Activated B cell treated with CpG ODN at 0.5 μM for 24 hours (primary cell): ENCODE results near the gene TMEM178B. TPM values are rescaled to one million over a fixed set of nuclear protein-coding genes. Genes with fewer than 3 reads are reported as not detected.

Experiments used
- ATAC-seq: fragments of 200-7000 bp; cut with Tn5 transposase; one replicate; pipeline ENCODE4 v1.10.0; 2021; ENCODE audit warnings: low read depth, mild to moderate bottlenecking, moderate library complexity
- CTCF ChIA-PET: fragments of 350-600 bp; sonication (Branson Sonifier 250); formaldehyde crosslinking; loops from one replicate; lab custom pipeline; 2021; ENCODE audit warnings: antibody characterized with exemption; lab: Charles Lee
- POLR2A ChIA-PET: fragments of 350-600 bp; sonication (Branson Sonifier 250); formaldehyde crosslinking; loops from one replicate; lab custom pipeline; 2021; ENCODE audit warnings: antibody characterized with exemption; lab: Charles Lee
- DNase-seq: peaks from one replicate; pipeline ENCODE4 v3.0.0; 2022
- H3K27ac Mint-ChIP-seq: one replicate; pipeline ENCODE4 v1.8.0; 2020; ENCODE audit warnings: mixed read lengths
- H3K27me3 Mint-ChIP-seq: one replicate; pipeline ENCODE4 v1.8.0; 2021; ENCODE audit warnings: mixed read lengths
- H3K36me3 Mint-ChIP-seq: one replicate; pipeline ENCODE4 v1.8.0; 2021; ENCODE audit warnings: low read depth, mixed read lengths
- H3K4me1 Mint-ChIP-seq: one replicate; pipeline ENCODE4 v1.8.0; 2021; ENCODE audit warnings: mixed read lengths
- H3K4me3 Mint-ChIP-seq: one replicate; pipeline ENCODE4 v1.8.0; 2020; ENCODE audit warnings: mild to moderate bottlenecking, mixed read lengths
- H3K9me3 Mint-ChIP-seq: one replicate; pipeline ENCODE4 v1.8.0; 2020; ENCODE audit warnings: mixed read lengths
- CTCF ChIP-seq: fragments of 200-600 bp; IDR thresholded peaks from one replicate; pipeline ENCODE4 v1.8.0; 2022; ENCODE audit warnings: antibody characterized with exemption, mild to moderate bottlenecking
- intact Hi-C: fragments of 100-400 bp; cut with micrococcal nuclease; formaldehyde crosslinking; loops from one replicate; pipeline ENCODE4 v1.15.1; 2024
- total RNA-seq: library from RNA; stranded (reverse); gene quantifications from 2 replicates; pipeline ENCODE4 v1.2.3, GENCODE V29; 2022

Gene TMEM178B
- total RNA-seq, 1 donor from 2014 or later: 0.49 TPM

- intact Hi-C loops: no loop called here
- ATAC-seq: no peak
Measured at GRCh38 chr7:141416650-141417270, 342.9 kb downstream of the TMEM178B start.

DNA sequence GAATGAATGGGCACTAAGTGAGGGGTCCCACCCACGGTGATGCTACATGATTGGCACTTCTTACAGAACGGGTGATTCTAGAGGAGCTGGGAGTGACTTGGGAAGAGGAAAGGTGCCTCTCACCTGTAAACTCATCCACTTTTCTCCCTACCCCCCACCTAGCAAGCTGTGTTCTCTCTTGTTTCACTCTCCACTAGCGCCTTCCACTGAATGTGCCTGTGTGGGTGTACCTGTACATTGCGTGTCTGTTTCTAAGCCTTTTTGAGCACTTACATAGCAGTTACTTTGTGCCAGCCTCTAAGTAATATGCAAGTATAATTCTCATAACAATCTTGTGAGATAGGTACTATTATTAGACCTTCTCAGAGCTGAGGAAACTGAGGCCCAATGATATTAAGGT, 343.6 kb downstream of the TMEM178B start:
- DNase-seq: no peak
- H3K36me3 Mint-ChIP-seq: no peaks in the 10 kb centered on the region
- ATAC-seq: no peak
- no peak overlapping the region for H3K4me3 Mint-ChIP-seq
- H3K9me3 Mint-ChIP-seq: no peaks in the 10 kb centered on the region
- no peaks in the 10 kb centered on the region for H3K4me1 Mint-ChIP-seq
- no peak for TF ChIP-seq CTCF
- ChIA-PET CTCF (no interaction called here), POLR2A (no interaction called here)
- no peak overlapping the region for H3K27ac Mint-ChIP-seq
- H3K27me3 Mint-ChIP-seq: peaks cover 7% of the 10 kb centered on the region
- intact Hi-C loops: no loop called here

More at GRCh38 chr7:141416650-141417270, 342.9 kb downstream of the TMEM178B start:
- H3K4me1 Mint-ChIP-seq: no peaks in the 10 kb centered on the region
- no peaks in the 10 kb centered on the region for H3K36me3 Mint-ChIP-seq
- TF ChIP-seq CTCF: no peak
- ChIA-PET POLR2A (no interaction called here), CTCF (no interaction called here)
- DNase-seq: no peak
- H3K4me3 Mint-ChIP-seq: no peak overlapping the region
- H3K27me3 Mint-ChIP-seq: peaks cover 9% of the 10 kb centered on the region
- no peak overlapping the region for H3K27ac Mint-ChIP-seq
- no peaks in the 10 kb centered on the region for H3K9me3 Mint-ChIP-seq

GRCh38 chr7:141418066-141418465, 344.2 kb downstream of the TMEM178B start:
- intact Hi-C loops: no loop called here
- ChIA-PET CTCF (no interaction called here), POLR2A (no interaction called here)
- Mint-ChIP-seq H3K36me3 (no peaks in the 10 kb centered on the region), H3K4me1 (no peaks in the 10 kb centered on the region), H3K9me3 (no peaks in the 10 kb centered on the region), H3K27me3 (peaks cover 7% of the 10 kb centered on the region), H3K27ac (no peak overlapping the region), H3K4me3 (no peak overlapping the region)
- TF ChIP-seq CTCF: no peak
- no peak for ATAC-seq
- no peak for DNase-seq

- Mint-ChIP-seq H3K9me3 (peaks cover 2% of the 10 kb centered on the region), H3K27ac (no peak overlapping the region), H3K4me3 (no peak overlapping the region), H3K4me1 (no peaks in the 10 kb centered on the region), H3K27me3 (no peaks in the 10 kb centered on the region), H3K36me3 (no peaks in the 10 kb centered on the region)
- intact Hi-C loops: no loop called here
- DNase-seq (no peak), ATAC-seq (no peak)
- CTCF ChIA-PET: no interaction called here
- POLR2A ChIA-PET: no interaction called here
- no peak for TF ChIP-seq CTCF
Measured at GRCh38 chr7:141421306-141421705, 347.4 kb downstream of the TMEM178B start.

DNA sequence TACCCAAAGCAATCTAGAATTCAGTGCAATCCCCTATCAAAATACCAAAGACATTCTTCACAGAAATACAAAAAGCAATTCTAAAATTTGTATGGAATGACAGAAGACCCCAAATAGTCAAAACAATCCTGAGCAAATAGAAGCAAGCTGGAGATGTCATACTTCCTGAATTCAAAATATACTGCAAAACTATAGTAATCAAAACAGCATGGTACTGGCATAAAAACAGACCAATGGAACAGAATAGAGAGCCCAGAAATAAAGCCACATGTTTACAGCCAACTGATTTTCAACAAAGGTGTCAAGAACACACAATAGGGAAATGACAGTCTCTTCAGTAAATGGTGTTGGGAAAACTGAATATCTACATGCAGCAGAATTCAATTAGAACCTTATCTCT, 353.3 kb downstream of the TMEM178B start:
- ATAC-seq (no peak), DNase-seq (no peak)
- ChIA-PET POLR2A (no interaction called here), CTCF (no interaction called here)
- no peak for TF ChIP-seq CTCF
- H3K27me3 Mint-ChIP-seq: peaks cover 4% of the 10 kb centered on the region
- H3K4me1 Mint-ChIP-seq: no peaks in the 10 kb centered on the region
- H3K27ac Mint-ChIP-seq: no peak overlapping the region
- no peaks in the 10 kb centered on the region for H3K36me3 Mint-ChIP-seq
- H3K9me3 Mint-ChIP-seq: peaks cover 10% of the 10 kb centered on the region
- intact Hi-C loops: no loop called here
- no peak overlapping the region for H3K4me3 Mint-ChIP-seq
